Liver (tissue), 3 donors: ENCODE data around the gene TRIP13.

Source experiments
- EGR1 ChIP-seq, 2 donors: IDR thresholded peaks; 2 replicates each; pipeline ENCODE4 v1.6.1; 2016 to 2018; ENCODE audit warnings: antibody characterized with exemption in 2 of 2, low read depth in 2 of 2
- FOXA1 ChIP-seq: IDR thresholded peaks from 2 replicates; pipeline ENCODE4 v1.6.1; 2016; ENCODE audit warnings: antibody characterized with exemption
- RXRA ChIP-seq, 2 donors: IDR thresholded peaks; 2 replicates each; pipeline ENCODE4 v1.6.1; 2017 to 2018; ENCODE audit warnings: antibody characterized with exemption in 2 of 2, mild to moderate bottlenecking in 1 of 2
- TF ChIP-seq, protein P1 (sequence below): fragments of 150-350 bp; IDR thresholded peaks from 2 replicates; pipeline ENCODE4 v1.5.1; 2017; ENCODE audit warnings: improper control_type of control experiment, low read depth, low read length; ENCODE audit not compliant: missing input control
- TF ChIP-seq, protein P2 (sequence below): IDR thresholded peaks from 2 replicates; pipeline ENCODE4 v1.6.1; 2016; ENCODE audit warnings: antibody characterized with exemption, mild to moderate bottlenecking
- donor health status: healthy.
- donor health status: healthy.

DNA sequence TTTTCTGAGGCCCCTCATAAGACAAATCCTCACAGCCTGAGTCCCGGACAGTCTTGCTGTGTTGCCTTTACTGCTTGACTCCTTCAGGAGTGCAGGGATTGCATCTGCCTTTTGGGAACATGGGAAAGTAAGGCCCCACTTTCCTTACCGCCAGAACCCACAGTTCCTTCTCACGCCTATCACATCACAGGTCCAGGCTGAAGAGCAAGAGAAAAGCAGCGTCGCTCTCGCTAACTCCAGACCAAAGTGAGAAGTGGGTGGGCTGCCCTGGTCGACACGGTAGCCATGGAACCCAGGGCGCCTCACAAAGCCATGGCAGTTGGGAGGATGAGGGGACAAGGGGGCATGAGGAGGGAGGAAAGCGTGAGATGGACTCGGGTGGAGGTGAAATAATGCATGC lies 34.0 kb upstream of the TRIP13 start:
- TF ChIP-seq, protein P1, sequence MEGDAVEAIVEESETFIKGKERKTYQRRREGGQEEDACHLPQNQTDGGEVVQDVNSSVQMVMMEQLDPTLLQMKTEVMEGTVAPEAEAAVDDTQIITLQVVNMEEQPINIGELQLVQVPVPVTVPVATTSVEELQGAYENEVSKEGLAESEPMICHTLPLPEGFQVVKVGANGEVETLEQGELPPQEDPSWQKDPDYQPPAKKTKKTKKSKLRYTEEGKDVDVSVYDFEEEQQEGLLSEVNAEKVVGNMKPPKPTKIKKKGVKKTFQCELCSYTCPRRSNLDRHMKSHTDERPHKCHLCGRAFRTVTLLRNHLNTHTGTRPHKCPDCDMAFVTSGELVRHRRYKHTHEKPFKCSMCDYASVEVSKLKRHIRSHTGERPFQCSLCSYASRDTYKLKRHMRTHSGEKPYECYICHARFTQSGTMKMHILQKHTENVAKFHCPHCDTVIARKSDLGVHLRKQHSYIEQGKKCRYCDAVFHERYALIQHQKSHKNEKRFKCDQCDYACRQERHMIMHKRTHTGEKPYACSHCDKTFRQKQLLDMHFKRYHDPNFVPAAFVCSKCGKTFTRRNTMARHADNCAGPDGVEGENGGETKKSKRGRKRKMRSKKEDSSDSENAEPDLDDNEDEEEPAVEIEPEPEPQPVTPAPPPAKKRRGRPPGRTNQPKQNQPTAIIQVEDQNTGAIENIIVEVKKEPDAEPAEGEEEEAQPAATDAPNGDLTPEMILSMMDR, result no peak
- TF ChIP-seq FOXA1 (no peak), RXRA (IDR thresholded peaks at IDR 0.05) (no peak), EGR1 (IDR thresholded peaks at IDR 0.05; ENCODE audit: low read depth in 2 of 2) (no peak)
- TF ChIP-seq, protein P2, sequence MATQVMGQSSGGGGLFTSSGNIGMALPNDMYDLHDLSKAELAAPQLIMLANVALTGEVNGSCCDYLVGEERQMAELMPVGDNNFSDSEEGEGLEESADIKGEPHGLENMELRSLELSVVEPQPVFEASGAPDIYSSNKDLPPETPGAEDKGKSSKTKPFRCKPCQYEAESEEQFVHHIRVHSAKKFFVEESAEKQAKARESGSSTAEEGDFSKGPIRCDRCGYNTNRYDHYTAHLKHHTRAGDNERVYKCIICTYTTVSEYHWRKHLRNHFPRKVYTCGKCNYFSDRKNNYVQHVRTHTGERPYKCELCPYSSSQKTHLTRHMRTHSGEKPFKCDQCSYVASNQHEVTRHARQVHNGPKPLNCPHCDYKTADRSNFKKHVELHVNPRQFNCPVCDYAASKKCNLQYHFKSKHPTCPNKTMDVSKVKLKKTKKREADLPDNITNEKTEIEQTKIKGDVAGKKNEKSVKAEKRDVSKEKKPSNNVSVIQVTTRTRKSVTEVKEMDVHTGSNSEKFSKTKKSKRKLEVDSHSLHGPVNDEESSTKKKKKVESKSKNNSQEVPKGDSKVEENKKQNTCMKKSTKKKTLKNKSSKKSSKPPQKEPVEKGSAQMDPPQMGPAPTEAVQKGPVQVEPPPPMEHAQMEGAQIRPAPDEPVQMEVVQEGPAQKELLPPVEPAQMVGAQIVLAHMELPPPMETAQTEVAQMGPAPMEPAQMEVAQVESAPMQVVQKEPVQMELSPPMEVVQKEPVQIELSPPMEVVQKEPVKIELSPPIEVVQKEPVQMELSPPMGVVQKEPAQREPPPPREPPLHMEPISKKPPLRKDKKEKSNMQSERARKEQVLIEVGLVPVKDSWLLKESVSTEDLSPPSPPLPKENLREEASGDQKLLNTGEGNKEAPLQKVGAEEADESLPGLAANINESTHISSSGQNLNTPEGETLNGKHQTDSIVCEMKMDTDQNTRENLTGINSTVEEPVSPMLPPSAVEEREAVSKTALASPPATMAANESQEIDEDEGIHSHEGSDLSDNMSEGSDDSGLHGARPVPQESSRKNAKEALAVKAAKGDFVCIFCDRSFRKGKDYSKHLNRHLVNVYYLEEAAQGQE, result no peak
